Measurements from ENCODE around the gene ADRB1. TPM values are rescaled to one million over a fixed set of nuclear protein-coding genes. Genes with fewer than 3 reads are reported as not detected.

ADRB1 gene
- total and polyA plus RNA-seq, 4 donors = 0.05 to 0.17 (median 0.16) TPM; not detected in 1

DNA sequence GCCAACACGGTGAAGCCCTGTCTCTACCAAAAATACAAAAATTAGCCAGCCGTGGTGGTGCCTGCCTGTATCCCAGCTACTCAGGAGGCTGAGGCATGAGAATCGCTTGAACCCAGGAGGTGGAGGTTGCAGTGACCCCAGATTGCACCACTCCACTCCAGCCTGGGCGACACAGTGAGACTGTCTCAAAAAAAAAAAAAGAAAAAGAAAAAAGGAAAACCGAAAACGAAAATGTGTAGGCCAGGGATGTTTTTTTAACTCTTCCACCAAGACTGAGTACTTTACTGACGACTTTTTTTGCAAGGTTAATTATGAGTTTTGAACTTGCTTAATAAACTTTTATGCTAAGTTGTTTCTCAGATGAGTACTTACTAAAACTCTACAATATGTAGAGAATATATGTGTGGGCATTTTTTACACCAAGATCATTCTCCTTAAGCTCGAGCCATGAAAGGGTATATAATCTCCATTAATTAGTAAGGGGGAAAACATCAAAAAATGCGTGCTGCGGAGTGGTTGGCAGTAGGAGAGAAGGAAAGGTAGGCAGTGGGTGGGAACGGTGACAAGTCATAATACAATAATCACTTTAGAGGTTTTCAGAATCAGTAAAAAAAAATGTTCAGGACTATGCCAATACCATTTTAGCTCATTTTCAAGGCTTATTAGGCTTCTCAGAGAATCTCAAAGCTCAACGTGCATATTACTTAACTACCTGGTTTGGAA, 8.6 kb upstream of the ADRB1 start:
- H3K4me1 ChIP-seq (ENCODE audit: control insufficient read depth in 4 of 4, insufficient read depth in 4 of 4, low read length in 3 of 4) = peaks cover 0 to 1% (median 0%) of the 10 kb centered on the region in 4 donors
- H3K9ac ChIP-seq (ENCODE audit: low read depth in 1 of 2, low read length in 2 of 2) = no peak overlapping the region
- DNase-seq (ENCODE audit: low spot score) = no peak
- H3K27me3 ChIP-seq (ENCODE audit: control insufficient read depth in 4 of 4, insufficient read depth in 4 of 4, low read length in 3 of 4) = no peaks in the 10 kb centered on the region
- WGBS = 92% methylated on average over 12 of the region's 12 CpGs
- no peaks in the 10 kb centered on the region for H3K36me3 ChIP-seq (ENCODE audit: control insufficient read depth in 4 of 4, insufficient read depth in 3 of 4, low read depth in 1 of 4, low read length in 3 of 4)
- no peak for TF ChIP-seq TAF1 (conservative IDR thresholded peaks at IDR 0.05)
- no peak for TF ChIP-seq EGR1 (IDR thresholded peaks at IDR 0.05; ENCODE audit: low read depth in 2 of 2)
- TF ChIP-seq FOXA1 (IDR thresholded peaks at IDR 0.05) = no peak
- no peak for TF ChIP-seq SP1 (IDR thresholded peaks at IDR 0.05)
- TF ChIP-seq NR2F2 (IDR thresholded peaks at IDR 0.05) = no peak
- TF ChIP-seq GABPA (IDR thresholded peaks at IDR 0.05 in 1 of 2, conservative IDR thresholded peaks at IDR 0.05 in 1 of 2) = no peak
- TF ChIP-seq, protein P1, sequence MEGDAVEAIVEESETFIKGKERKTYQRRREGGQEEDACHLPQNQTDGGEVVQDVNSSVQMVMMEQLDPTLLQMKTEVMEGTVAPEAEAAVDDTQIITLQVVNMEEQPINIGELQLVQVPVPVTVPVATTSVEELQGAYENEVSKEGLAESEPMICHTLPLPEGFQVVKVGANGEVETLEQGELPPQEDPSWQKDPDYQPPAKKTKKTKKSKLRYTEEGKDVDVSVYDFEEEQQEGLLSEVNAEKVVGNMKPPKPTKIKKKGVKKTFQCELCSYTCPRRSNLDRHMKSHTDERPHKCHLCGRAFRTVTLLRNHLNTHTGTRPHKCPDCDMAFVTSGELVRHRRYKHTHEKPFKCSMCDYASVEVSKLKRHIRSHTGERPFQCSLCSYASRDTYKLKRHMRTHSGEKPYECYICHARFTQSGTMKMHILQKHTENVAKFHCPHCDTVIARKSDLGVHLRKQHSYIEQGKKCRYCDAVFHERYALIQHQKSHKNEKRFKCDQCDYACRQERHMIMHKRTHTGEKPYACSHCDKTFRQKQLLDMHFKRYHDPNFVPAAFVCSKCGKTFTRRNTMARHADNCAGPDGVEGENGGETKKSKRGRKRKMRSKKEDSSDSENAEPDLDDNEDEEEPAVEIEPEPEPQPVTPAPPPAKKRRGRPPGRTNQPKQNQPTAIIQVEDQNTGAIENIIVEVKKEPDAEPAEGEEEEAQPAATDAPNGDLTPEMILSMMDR (IDR thresholded peaks at IDR 0.05; ENCODE audit: low read depth, low read length, missing input control) = no peak
- no peak for TF ChIP-seq REST (IDR thresholded peaks at IDR 0.05)
- no peak for TF ChIP-seq JUND (IDR thresholded peaks at IDR 0.05)
- no peak for TF ChIP-seq RAD21 (IDR thresholded peaks at IDR 0.05)
- H3K9me3 ChIP-seq (ENCODE audit: control insufficient read depth in 4 of 4, low read length in 3 of 4) = no peaks in the 10 kb centered on the region
- no peak overlapping the region for H3K4me3 ChIP-seq (ENCODE audit: low read depth in 1 of 3, low read length in 3 of 3)
- no peak overlapping the region for H3K27ac ChIP-seq (ENCODE audit: low read depth in 1 of 2, low read length in 2 of 2)

DNA sequence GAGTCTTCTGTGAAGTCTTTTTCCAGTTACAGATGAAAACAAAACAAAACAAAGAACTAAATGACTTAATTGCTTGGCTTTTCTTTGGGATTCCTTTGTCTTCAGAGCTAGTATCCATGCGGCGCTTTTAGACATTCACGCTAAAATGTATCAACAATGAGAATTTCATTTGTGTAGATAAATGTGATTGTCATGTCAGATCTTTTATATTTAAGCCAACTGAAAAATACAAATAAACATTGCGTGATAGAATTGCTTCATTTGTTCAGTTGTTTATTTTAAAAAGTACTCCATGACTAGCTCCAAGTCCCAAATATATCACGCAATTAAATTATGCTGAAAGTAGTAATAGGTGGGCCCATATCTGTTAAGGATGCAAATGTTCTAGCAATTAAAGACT, 7.9 kb upstream of the ADRB1 start:
- Histone ChIP-seq H3K4me1 (ENCODE audit: control insufficient read depth in 4 of 4, insufficient read depth in 4 of 4, low read length in 3 of 4) (peaks cover 0 to 1% (median 0%) of the 10 kb centered on the region in 4 donors), H3K27ac (ENCODE audit: low read depth in 1 of 2, low read length in 2 of 2) (no peak overlapping the region), H3K4me3 (ENCODE audit: low read depth in 1 of 3, low read length in 3 of 3) (no peak overlapping the region), H3K27me3 (ENCODE audit: control insufficient read depth in 4 of 4, insufficient read depth in 4 of 4, low read length in 3 of 4) (no peaks in the 10 kb centered on the region), H3K36me3 (ENCODE audit: control insufficient read depth in 4 of 4, insufficient read depth in 3 of 4, low read depth in 1 of 4, low read length in 3 of 4) (no peaks in the 10 kb centered on the region), H3K9ac (ENCODE audit: low read depth in 1 of 2, low read length in 2 of 2) (no peak overlapping the region), H3K9me3 (ENCODE audit: control insufficient read depth in 4 of 4, low read length in 3 of 4) (no peaks in the 10 kb centered on the region)
- 91% methylated on average over 5 of the region's 5 CpGs for WGBS
- no peak for DNase-seq (ENCODE audit: low spot score)
- TF ChIP-seq FOXA1 (IDR thresholded peaks at IDR 0.05) (no peak), HNF4G (IDR thresholded peaks at IDR 0.05) (no peak), RXRA (IDR thresholded peaks at IDR 0.05) (no peak), SP1 (IDR thresholded peaks at IDR 0.05) (no peak), HNF4A (conservative IDR thresholded peaks at IDR 0.05) (no peak), FOXA2 (IDR thresholded peaks at IDR 0.05) (no peak), GABPA (IDR thresholded peaks at IDR 0.05 in 1 of 2, conservative IDR thresholded peaks at IDR 0.05 in 1 of 2) (no peak), REST (IDR thresholded peaks at IDR 0.05) (no peak), JUND (IDR thresholded peaks at IDR 0.05) (no peak), YY1 (IDR thresholded peaks at IDR 0.05) (no peak), TAF1 (conservative IDR thresholded peaks at IDR 0.05) (no peak), EGR1 (IDR thresholded peaks at IDR 0.05; ENCODE audit: low read depth in 2 of 2) (no peak), RAD21 (IDR thresholded peaks at IDR 0.05) (no peak), NR2F2 (IDR thresholded peaks at IDR 0.05) (no peak)
- TF ChIP-seq, protein P2, sequence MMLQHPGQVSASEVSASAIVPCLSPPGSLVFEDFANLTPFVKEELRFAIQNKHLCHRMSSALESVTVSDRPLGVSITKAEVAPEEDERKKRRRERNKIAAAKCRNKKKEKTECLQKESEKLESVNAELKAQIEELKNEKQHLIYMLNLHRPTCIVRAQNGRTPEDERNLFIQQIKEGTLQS (IDR thresholded peaks at IDR 0.05) = no peak
- TF ChIP-seq, protein P3, sequence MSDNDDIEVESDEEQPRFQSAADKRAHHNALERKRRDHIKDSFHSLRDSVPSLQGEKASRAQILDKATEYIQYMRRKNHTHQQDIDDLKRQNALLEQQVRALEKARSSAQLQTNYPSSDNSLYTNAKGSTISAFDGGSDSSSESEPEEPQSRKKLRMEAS (IDR thresholded peaks at IDR 0.05) = no peak
- TF ChIP-seq, protein P1 (IDR thresholded peaks at IDR 0.05; ENCODE audit: low read depth, low read length, missing input control) = no peak

Measured in liver (tissue), 9 donors.